ENCODE measurements around the gene TMIE.

Gene TMIE

DNA sequence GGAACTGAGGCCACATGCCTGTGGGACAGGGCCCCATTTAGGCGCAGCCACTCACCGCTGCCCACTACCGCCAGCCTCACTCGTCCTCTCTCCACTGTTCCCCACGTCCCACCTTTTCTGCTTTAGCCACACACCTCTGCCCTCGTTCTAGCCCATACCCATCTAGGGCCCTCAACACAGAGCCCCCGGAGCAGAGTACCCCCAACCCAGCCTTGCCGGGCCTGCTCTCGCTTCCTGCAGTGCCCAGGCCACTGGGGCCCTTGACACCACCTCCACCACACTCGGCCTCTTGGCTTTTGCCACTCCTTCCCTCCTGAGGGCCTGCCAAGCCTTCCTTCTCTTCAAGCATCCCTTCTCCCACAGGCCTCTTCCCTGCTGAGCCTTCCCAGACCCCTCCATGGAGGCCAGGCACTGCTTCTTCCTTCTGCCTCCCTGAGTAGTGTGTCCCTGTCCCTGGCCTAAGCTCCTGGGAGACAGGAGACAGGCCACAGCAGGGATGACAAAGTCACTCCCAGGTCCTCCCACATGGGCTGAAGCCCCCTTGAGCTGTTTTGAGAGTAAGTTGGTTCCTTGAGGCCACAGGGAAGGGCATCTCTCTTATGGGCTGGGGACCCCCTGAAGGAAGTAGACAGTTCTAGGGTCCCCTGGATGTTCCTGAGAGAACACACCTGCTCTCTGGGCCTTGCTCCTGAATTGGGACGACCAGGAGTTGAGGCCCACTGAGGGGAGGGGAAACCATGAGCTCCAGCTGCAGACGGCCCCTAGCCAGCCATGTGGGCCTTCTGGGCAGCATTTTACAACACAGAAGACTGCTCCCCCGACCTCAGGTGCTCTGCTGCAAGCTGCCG lies 12.1 kb downstream of the TMIE start:
- DNase-seq: no peak
- H3K9me3 ChIP-seq (ENCODE audit: severe bottlenecking): no peaks in the 10 kb centered on the region
- no peaks in the 10 kb centered on the region for H3K27me3 ChIP-seq (ENCODE audit: insufficient read depth, low read depth, severe bottlenecking)
- H3K27ac ChIP-seq: no peak overlapping the region
- TF ChIP-seq, protein P1, sequence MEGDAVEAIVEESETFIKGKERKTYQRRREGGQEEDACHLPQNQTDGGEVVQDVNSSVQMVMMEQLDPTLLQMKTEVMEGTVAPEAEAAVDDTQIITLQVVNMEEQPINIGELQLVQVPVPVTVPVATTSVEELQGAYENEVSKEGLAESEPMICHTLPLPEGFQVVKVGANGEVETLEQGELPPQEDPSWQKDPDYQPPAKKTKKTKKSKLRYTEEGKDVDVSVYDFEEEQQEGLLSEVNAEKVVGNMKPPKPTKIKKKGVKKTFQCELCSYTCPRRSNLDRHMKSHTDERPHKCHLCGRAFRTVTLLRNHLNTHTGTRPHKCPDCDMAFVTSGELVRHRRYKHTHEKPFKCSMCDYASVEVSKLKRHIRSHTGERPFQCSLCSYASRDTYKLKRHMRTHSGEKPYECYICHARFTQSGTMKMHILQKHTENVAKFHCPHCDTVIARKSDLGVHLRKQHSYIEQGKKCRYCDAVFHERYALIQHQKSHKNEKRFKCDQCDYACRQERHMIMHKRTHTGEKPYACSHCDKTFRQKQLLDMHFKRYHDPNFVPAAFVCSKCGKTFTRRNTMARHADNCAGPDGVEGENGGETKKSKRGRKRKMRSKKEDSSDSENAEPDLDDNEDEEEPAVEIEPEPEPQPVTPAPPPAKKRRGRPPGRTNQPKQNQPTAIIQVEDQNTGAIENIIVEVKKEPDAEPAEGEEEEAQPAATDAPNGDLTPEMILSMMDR (IDR thresholded peaks at IDR 0.05; ENCODE audit: low read depth, low read length): no peak
- no peak overlapping the region for H3K4me3 ChIP-seq (ENCODE audit: low read depth, low read length)
- H3K36me3 ChIP-seq: no peaks in the 10 kb centered on the region

DNA sequence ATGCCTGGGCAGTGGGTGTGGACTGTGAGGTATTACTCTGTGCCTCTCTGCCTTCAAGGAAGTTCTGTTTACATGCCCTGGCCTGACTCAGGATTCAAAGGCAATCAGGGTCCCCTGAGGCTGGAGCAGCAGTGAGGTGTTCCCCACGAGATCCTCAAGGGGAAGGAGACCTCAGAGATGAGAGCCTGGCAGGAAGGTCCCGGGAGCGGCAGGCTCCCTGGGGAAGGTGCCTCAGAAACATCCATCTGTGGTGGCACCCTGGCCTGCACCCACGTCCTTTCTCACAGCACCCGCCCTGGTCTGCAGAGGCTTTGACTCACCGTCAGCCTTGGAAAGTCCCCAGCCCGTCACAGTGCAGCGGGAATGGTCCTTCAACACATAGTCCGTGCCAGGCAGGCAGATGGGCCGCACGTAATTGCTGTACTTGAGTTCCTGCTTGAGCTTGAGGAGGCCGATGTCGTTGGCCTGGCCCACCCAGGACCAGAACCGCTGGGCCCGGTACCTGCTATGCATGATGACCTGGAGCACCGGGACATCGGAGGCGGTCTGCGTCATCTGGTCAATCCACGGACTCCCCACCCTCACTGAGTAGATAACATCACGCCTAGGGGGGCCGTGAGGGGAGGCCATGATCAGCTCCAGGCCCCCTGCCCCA lies 12.8 kb downstream of the TMIE start:
- H3K27ac ChIP-seq: no peak overlapping the region
- TF ChIP-seq, protein P1 (IDR thresholded peaks at IDR 0.05; ENCODE audit: low read depth, low read length): no peak

DNA sequence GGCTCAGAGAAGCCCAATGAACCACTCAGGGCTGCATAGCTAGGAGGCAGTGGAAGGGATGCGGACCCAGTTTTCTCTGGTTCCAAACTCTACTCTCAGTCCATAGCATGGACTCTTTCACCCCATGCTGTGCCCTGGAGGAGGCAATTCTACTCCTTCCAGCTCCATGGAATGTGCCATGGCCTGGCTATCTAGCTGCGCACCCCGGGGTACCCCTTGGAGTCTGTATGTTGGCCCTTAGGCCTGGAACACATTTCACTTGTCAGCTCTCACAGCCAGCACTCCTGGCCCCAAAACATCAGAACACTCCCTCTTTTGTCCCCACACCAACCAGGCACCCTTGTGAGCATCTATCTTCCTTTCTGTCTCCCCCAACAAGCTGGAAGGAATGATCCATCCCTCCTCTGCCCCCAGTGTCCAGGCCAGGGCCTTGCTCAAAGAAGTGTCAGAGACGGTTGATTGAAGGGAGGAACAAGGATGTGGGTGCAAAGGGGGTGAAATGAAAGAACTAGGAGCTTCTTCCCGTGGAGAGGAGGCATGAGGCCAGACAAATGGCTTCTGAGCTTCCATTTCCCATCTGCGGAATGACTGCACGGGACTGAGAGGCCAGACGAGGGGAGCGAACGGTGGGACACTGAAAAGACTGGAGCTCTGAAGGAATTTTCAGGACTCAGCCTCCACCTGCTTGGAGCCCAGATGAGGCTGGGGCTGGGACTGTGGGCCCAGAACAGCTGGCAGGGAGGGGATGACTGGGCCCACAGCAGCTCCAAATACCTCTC lies 13.7 kb downstream of the TMIE start:
- H3K36me3 ChIP-seq: no peaks in the 10 kb centered on the region
- no peak for DNase-seq
- H3K9me3 ChIP-seq (ENCODE audit: severe bottlenecking): no peaks in the 10 kb centered on the region
- no peak overlapping the region for H3K27ac ChIP-seq
- TF ChIP-seq, protein P1 (IDR thresholded peaks at IDR 0.05; ENCODE audit: low read depth, low read length): no peak
- no peak overlapping the region for H3K4me3 ChIP-seq (ENCODE audit: low read depth, low read length)
- H3K27me3 ChIP-seq (ENCODE audit: insufficient read depth, low read depth, severe bottlenecking): no peaks in the 10 kb centered on the region

More for the DNA sequence above, 12.8 kb downstream of the TMIE start:
- no peak for DNase-seq
- Histone ChIP-seq H3K9me3 (ENCODE audit: severe bottlenecking) (no peaks in the 10 kb centered on the region), H3K36me3 (no peaks in the 10 kb centered on the region), H3K27me3 (ENCODE audit: insufficient read depth, low read depth, severe bottlenecking) (no peaks in the 10 kb centered on the region), H3K4me3 (ENCODE audit: low read depth, low read length) (no peak overlapping the region)

DNA sequence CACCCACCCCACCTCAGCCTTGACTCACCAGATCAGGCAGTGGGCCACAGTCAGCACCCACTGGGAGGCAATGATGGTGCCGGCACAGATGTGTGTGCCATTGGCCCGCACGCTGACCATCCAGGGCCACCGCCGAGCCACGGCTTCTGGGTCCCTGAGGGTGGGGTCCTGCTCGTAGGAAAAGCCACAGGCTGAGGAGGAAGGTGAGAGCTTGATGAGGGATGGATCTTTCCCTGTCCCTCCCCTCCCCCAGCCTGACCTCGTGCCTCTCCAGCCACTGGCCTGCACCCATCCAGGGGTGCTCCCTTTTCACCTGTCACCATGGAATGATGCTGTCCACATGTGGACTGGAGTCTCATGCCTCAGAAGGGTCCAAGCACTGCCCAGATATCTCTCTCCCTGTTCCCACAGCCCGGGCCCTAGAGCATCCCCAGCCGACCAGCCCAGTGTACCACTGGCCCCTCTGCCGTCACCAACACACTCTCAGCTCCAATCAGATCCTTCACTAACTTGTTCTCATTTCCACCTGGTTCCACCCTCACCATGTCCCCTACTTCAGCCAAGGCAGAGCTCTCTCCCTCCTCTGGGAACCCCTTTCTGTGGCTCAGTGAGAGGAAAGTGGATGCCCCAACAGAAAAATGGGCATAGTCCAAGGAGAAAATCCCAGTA lies 14.4 kb downstream of the TMIE start:
- H3K9me3 ChIP-seq (ENCODE audit: severe bottlenecking): no peaks in the 10 kb centered on the region
- H3K27ac ChIP-seq: no peak overlapping the region
- no peaks in the 10 kb centered on the region for H3K27me3 ChIP-seq (ENCODE audit: insufficient read depth, low read depth, severe bottlenecking)
- no peak overlapping the region for H3K4me3 ChIP-seq (ENCODE audit: low read depth, low read length)
- DNase-seq: no peak
- TF ChIP-seq, protein P1 (IDR thresholded peaks at IDR 0.05; ENCODE audit: low read depth, low read length): no peak
- no peaks in the 10 kb centered on the region for H3K36me3 ChIP-seq
